ENCODE measurements around the gene DTNA.

DNA sequence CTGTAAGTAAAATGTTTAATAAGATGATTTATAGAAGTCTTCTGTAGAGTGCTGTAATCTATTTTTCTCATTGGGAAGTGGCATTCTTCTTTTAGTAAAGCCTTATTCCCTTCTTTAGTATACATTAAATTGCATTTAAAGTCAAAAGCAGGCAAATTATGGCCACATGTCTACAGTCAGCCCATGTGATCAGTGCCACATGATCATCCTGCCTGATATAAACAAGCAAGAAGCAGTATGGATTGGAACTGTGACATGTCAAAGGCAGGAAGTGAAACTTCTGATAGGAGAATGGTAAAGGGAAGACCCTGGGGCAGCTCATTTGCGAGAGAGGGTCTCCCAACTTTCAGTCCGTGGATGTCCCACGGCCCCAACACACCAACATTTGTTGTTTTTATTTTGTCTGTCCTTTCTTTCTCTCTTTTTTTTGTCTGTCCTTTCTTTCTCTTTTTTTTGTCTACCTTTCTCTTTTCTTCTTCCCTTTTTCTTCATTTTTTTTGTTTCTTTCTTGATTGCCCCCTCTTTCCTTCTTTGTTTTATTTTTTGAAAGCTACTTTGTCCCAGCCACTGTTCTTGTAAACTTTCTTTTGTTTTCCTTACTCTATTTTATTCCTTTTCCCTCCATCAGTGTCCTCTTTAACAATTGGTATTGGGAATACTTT is 154.9 kb downstream of the DTNA start:
- TF ChIP-seq ZNF274 (IDR thresholded peaks at IDR 0.05; ENCODE audit: low read depth, low read length) (no peak), SUZ12 (IDR thresholded peaks at IDR 0.05; ENCODE audit: extremely low read depth, insufficient read depth, insufficient read length) (no peak), YY1 (IDR thresholded peaks at IDR 0.05; ENCODE audit: insufficient read depth, insufficient read length) (no peak)
